WERI-Rb-1 (cell line): ENCODE measurements around the gene FAM43A.

Experiments used
- DNase-seq: peaks from one replicate; pipeline ENCODE4 v3.0.0-alpha.2; 2020
- H3K27ac ChIP-seq: fragments of 250-450 bp; sonication (Bioruptor Pico); 2 replicates; pipeline ENCODE4 v1.5.1; 2020; ENCODE audit warnings: mild to moderate bottlenecking, moderate library complexity
- H3K27me3 ChIP-seq: fragments of 250-450 bp; sonication (Bioruptor Pico); 2 replicates; pipeline ENCODE4 v1.5.1; 2021; ENCODE audit warnings: mild to moderate bottlenecking, low read depth, moderate library complexity; ENCODE audit not compliant: insufficient read depth, severe bottlenecking
- H3K36me3 ChIP-seq: fragments of 250-450 bp; sonication (Bioruptor Pico); 2 replicates; pipeline ENCODE4 v1.5.1; 2020; ENCODE audit warnings: mild to moderate bottlenecking, moderate library complexity
- H3K4me3 ChIP-seq: 2 replicates; pipeline ENCODE4 v1.5.1; 2011; ENCODE audit warnings: low read depth, mild to moderate bottlenecking, control low read depth, low read length
- H3K9me3 ChIP-seq: fragments of 250-450 bp; sonication (Bioruptor Pico); 2 replicates; pipeline ENCODE4 v1.5.1; 2021; ENCODE audit warnings: mild to moderate bottlenecking, moderate library complexity; ENCODE audit not compliant: severe bottlenecking
- TF ChIP-seq, protein P1 (sequence below): IDR thresholded peaks from 2 replicates; pipeline ENCODE4 v1.5.1; 2011; ENCODE audit warnings: low read depth, mild to moderate bottlenecking, control low read depth, inconsistent platforms, low read length

Gene FAM43A

DNA sequence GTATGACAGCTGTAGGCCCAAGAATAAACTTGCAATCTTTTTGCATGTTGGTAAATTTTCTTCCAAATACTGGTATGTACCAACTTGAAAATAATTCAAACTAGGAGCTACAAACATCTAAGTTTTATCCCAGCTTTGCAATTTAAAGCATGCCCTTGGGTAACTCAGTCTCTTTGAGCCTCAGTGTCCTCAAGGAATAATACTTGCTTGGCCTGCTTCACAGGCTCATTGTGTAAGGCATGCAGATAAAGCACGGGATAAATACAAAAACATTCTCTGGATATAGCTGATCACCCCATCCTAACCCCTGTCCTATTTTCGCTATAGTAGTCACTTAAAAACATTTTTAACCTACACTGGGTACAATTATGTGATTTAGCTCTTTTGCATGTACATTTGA is 42.9 kb upstream of the FAM43A start:
- no peaks in the 10 kb centered on the region for H3K9me3 ChIP-seq
- no peak for DNase-seq
- 0 out of 2 replicates have a peak, but pooled peaks cover 3% of the 10 kb centered on the region for H3K36me3 ChIP-seq
- H3K27ac ChIP-seq = no peak overlapping the region
- H3K27me3 ChIP-seq = no peaks in the 10 kb centered on the region
- TF ChIP-seq, protein P1, sequence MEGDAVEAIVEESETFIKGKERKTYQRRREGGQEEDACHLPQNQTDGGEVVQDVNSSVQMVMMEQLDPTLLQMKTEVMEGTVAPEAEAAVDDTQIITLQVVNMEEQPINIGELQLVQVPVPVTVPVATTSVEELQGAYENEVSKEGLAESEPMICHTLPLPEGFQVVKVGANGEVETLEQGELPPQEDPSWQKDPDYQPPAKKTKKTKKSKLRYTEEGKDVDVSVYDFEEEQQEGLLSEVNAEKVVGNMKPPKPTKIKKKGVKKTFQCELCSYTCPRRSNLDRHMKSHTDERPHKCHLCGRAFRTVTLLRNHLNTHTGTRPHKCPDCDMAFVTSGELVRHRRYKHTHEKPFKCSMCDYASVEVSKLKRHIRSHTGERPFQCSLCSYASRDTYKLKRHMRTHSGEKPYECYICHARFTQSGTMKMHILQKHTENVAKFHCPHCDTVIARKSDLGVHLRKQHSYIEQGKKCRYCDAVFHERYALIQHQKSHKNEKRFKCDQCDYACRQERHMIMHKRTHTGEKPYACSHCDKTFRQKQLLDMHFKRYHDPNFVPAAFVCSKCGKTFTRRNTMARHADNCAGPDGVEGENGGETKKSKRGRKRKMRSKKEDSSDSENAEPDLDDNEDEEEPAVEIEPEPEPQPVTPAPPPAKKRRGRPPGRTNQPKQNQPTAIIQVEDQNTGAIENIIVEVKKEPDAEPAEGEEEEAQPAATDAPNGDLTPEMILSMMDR = no peak
- no peak overlapping the region for H3K4me3 ChIP-seq

DNA sequence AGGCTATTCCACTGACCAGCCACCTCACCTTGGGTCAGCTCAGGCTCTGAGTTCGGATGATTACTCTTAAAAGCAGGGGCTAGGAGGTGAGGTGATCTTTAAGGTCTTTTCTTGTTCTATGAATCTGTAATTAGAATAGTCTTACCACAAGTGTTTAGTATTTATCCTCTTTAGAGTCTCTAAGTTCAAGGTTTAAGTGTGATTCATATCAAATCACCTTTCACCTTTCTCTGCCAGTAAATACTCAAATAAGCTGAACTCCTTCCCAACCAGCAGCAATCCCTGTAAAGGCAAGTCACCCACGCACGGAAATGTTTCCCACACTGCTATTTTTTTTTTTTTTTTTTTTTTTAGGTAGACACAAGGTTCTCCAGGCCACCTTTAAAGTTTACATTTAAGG is 37.9 kb upstream of the FAM43A start:
- H3K4me3 ChIP-seq = no peak overlapping the region
- TF ChIP-seq, protein P1 = no peak
- no peak for DNase-seq
- H3K27ac ChIP-seq = no peak overlapping the region
- H3K27me3 ChIP-seq = no peaks in the 10 kb centered on the region
- peaks cover 6% of the 10 kb centered on the region for H3K36me3 ChIP-seq
- no peaks in the 10 kb centered on the region for H3K9me3 ChIP-seq

DNA sequence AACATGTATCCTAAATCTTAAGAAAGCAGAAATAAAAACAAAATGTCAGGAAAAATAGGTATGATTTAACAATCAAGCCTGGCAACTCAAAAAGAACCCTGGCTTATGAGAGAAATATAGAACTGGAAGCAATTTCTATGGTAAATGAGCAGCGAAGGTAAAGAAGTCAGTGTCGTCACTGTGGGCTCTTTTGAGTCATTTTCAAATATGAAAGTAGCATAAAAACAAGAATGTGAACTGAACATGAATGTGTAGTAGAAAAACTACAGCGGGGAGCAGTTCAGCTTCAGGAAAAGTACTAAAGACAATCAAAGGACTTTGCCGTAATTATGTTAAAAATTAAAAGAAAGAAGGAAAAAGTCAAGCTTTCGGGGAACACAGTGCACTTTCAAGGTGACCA is 31.2 kb upstream of the FAM43A start:
- H3K4me3 ChIP-seq = no peak overlapping the region
- H3K36me3 ChIP-seq = peaks cover 12% of the 10 kb centered on the region
- no peak overlapping the region for H3K27ac ChIP-seq
- H3K9me3 ChIP-seq = no peaks in the 10 kb centered on the region
- TF ChIP-seq, protein P1 = no peak
- DNase-seq = no peak
- H3K27me3 ChIP-seq = no peaks in the 10 kb centered on the region

DNA sequence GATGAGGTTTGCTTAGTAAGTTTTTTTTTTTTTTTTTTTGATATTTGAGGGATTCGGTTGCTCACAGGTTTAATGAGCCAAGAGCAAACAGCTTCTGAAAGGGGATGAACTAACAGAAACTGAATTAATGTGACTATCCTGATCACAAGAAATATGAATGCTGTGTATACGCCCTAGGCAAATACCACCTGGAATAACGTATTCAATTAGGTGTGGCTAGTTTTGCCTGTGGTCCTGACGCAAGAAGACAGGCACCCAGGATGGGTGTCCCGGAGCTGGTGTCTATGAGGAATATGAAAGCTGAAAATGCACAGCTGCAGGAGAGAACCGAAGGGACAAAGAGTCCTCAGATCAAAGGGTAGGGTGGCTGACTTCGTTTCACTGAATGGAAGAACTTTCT is 28.2 kb upstream of the FAM43A start:
- no peak overlapping the region for H3K4me3 ChIP-seq
- TF ChIP-seq, protein P1 = no peak
- no peaks in the 10 kb centered on the region for H3K9me3 ChIP-seq
- DNase-seq = no peak
- no peak overlapping the region for H3K27ac ChIP-seq
- H3K27me3 ChIP-seq = no peaks in the 10 kb centered on the region
- H3K36me3 ChIP-seq = peaks cover 8% of the 10 kb centered on the region

DNA sequence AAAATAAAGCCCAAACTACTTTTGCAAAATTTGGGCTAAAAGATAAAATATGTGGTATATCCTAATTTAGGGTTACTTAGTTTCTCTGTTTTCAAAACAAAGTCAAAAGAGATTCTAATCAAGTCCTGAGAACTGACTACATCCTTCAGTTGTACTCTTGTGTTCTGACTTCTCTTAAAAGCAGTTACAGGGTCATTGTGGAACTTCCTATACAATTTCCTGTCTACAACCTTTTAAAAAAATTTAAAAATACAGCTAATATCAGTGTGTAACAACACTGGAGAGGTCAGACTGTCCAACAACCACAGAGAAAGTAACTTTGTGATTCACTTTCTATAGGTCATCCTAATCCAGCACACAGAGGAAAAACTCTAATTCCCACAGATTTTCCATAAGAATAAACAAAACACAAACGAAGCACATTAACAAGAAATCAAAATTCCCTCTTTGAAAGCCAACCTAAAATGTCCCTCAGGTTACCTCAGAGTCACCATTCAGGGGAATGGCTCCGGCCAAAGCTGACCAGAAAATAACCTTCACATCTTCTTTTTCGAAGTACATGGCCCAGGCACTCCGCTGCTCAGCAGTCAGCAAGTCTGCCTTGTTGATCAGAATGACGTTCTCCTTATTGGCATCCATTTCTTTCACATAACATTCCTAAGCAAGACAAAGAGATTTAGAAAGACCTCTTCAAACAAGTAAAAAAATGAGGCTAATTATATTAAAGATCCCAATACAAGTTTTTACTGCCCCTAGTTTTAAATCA is 27.0 kb upstream of the FAM43A start:
- Histone ChIP-seq H3K27me3 (no peaks in the 10 kb centered on the region), H3K27ac (no peak overlapping the region), H3K36me3 (peaks cover 8% of the 10 kb centered on the region), H3K9me3 (no peaks in the 10 kb centered on the region), H3K4me3 (no peak overlapping the region)
- DNase-seq = no peak
- TF ChIP-seq, protein P1 = no peak

DNA sequence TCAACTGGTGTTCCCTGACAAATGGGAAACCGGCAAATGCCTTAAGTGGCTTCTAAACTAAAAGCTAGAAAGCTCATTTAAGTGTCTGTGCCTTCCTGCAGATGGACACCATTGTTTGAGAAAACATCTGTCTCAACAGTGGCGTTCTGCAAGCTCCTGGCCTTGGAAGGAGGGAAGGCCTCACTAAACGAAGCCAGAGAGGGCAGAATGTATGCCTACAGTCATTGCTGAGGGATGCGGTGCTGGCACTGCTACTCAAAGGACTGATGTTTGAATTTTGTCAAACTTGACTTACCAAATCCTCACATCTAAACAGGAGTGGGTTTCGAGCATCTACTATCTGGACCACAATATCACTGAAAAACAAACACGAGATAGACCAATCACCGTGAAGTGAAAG is 25.9 kb upstream of the FAM43A start:
- Histone ChIP-seq H3K9me3 (no peaks in the 10 kb centered on the region), H3K27ac (no peak overlapping the region), H3K27me3 (no peaks in the 10 kb centered on the region), H3K36me3 (peaks cover 8% of the 10 kb centered on the region), H3K4me3 (no peak overlapping the region)
- no peak for DNase-seq
- TF ChIP-seq, protein P1 = no peak
